Measurements from ENCODE around the gene CDH4.

The CDH4 gene

DNA sequence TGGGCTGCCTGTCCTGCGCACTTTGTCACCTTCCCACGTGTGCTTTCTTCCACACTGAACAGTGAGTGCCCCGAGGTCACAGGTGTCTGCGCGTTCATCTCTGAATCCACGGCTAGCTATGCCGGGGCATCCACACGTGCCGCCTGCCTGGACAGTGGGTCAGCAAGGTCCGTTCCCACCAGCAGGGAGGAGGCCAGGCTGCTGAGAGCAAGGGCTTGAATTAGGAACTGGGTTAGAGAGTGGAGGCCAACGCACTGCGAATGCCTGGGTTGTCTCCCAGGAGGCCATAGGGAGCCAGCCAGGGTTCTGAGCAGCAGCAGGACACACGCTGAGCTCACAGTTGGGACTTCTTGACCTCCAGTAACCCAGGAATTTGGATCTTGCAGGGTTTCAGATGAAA is 565.5 kb downstream of the CDH4 start:
- Mint-ChIP-seq H3K27me3 (ENCODE audit: low read depth) (no peaks in the 10 kb centered on the region), H3K4me3 (no peak overlapping the region), H3K27ac (no peak overlapping the region), H3K4me1 (ENCODE audit: low read depth) (no peaks in the 10 kb centered on the region), H3K36me3 (ENCODE audit: low read depth) (no peaks in the 10 kb centered on the region), H3K9me3 (no peaks in the 10 kb centered on the region)
- DNase-seq (ENCODE audit: low spot score) = no peak

DNA sequence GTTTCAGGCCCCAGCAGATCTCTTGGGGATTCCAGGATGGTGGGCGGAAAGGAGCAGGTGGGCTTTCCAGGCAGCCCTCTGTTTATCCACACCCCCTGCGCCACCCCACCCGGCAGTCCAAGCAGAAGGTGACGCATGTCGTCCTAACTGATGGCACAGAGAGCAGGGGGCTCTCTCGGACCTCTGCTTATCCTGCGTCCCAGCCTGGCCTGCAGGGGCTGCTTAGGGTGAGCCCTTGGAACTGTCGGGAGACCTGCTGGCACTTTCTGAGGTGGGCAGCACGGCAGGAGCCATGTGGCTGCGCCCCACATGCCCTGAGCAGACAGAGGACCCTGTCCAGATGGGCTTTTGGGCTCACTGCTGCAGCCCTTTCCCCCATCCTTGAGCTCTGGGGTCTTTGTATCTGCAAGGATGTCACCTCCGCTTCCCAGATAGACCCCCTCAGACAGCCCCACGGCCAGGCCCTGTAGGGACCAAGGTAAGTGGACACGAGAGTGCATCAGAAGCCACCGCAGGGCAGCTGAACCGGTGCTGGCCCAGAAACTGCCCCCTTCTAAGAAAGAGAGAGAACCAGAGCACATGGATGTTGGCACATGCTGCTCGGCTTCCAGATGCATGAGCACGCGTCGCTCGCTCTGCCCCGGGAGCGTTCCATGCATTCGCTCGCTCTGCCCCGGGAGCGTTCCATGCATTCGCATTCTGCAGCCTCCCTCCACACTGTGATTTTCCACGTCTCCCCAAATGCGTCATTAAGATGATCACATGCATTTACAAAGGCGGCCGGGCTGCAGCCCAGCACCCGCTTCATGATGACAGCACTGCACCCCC is 566.9 kb downstream of the CDH4 start:
- Mint-ChIP-seq H3K9me3 (peaks cover 5% of the 10 kb centered on the region), H3K4me3 (no peak overlapping the region), H3K27ac (no peak overlapping the region), H3K27me3 (ENCODE audit: low read depth) (no peaks in the 10 kb centered on the region), H3K4me1 (ENCODE audit: low read depth) (no peaks in the 10 kb centered on the region), H3K36me3 (ENCODE audit: low read depth) (no peaks in the 10 kb centered on the region)
- DNase-seq (ENCODE audit: low spot score) = no peak

DNA sequence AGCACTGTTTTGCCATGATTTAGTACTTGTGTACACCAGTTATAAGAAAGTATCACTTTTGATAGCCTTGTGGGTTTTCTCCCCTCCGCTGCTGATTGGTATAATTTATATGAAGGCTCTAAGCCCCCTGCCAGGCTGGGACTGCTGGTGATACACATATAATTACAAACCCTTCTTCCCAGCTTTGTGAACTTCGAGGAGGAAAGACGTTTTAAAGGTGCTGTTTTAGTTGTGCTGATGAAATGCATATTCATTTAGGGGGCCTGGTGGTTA is 567.4 kb downstream of the CDH4 start:
- no peaks in the 10 kb centered on the region for H3K4me1 Mint-ChIP-seq (ENCODE audit: low read depth)
- no peaks in the 10 kb centered on the region for H3K36me3 Mint-ChIP-seq (ENCODE audit: low read depth)
- H3K4me3 Mint-ChIP-seq = no peak overlapping the region
- no peaks in the 10 kb centered on the region for H3K27me3 Mint-ChIP-seq (ENCODE audit: low read depth)
- DNase-seq (ENCODE audit: low spot score) = no peak
- peaks cover 5% of the 10 kb centered on the region for H3K9me3 Mint-ChIP-seq
- H3K27ac Mint-ChIP-seq = no peak overlapping the region

DNA sequence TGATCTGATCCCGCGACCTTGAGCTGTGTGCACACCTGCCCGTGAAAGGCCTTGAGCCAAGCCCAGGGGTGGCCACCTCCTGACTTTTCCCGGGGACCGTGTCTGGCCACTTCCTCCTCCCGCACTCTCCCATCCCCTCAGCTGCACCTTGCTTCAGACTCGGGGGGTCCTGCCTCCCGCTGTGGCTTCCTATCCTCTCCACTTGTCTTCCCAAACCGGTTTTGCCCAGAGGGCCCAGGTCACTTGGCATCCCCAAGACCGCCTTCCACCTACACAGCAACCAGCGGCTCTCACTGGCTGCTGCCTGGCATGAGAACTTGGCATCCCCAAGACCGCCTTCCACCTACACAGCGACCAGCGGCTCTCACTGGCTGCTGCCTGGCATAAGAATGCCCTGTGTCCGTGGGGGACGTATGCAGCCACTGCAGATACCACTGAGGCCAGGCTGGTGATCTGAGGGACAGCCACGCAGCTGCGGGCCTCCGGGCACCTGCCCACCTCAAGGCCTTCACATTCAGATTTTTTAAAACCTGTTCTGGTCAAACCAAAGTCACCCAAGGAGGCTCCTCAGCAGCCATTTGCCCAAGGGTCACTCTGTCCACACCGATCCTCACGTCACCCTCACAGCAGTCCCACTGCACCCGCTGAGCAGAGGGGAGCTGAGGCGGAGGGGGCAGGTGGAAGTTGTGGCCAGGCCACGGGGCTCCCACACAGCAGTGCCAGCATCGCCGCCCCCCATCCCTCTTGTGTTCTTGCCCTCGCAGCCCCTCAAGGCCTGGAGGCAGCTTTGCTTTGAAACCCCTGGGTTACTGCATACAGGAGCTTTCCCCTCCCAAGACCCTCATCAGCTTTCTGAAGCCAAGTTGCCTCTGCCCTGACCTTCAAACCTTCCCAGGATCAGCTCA is 568.1 kb downstream of the CDH4 start:
- Mint-ChIP-seq H3K4me1 (ENCODE audit: low read depth) (no peaks in the 10 kb centered on the region), H3K36me3 (ENCODE audit: low read depth) (no peaks in the 10 kb centered on the region), H3K27ac (no peak overlapping the region), H3K27me3 (ENCODE audit: low read depth) (no peaks in the 10 kb centered on the region), H3K9me3 (peaks cover 5% of the 10 kb centered on the region), H3K4me3 (no peak overlapping the region)
- DNase-seq (ENCODE audit: low spot score) = no peak

DNA sequence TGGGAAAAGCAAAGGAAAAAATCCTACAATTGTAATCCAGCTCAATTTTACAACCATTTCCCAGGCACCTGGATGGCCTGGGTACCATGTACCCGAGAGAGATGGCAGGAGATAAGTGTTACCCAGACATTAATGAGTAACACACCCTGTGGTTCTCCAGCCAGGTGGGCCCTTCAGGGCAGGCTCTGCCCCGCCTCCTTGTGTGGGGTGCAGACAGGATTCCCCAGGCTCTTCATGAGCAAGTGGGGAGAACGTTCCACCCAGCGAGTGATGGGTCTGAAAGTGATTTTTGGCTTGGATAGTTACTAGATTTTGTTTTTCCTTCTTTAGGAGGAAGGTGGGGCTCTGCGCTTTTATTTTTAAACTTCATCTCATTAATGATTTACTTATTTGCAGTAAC is 569.7 kb downstream of the CDH4 start:
- no peak overlapping the region for H3K27ac Mint-ChIP-seq
- H3K36me3 Mint-ChIP-seq (ENCODE audit: low read depth) = no peaks in the 10 kb centered on the region
- H3K27me3 Mint-ChIP-seq (ENCODE audit: low read depth) = no peaks in the 10 kb centered on the region
- H3K9me3 Mint-ChIP-seq = peaks cover 5% of the 10 kb centered on the region
- no peaks in the 10 kb centered on the region for H3K4me1 Mint-ChIP-seq (ENCODE audit: low read depth)
- H3K4me3 Mint-ChIP-seq = no peak overlapping the region
- no peak for DNase-seq (ENCODE audit: low spot score)

DNA sequence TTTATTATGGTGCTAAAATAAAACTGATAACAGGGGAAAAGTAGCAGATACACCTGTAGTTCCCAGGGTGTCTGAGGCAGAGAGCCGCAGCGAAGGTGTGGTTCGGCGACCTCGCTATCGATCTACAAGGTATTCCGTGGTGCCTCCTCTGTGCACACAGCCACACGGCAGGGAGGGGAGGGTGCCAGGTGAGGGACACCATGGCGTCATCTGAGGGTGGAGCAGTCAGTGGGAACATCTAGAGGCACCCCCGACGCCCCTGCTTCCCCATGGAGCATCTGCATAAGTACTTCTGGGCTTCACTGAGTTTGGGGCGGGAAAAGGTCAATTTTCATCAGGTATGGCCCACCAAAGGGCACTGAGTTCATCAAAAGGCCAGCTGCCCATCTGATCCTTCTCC is 570.3 kb downstream of the CDH4 start:
- DNase-seq (ENCODE audit: low spot score) = no peak
- H3K27me3 Mint-ChIP-seq (ENCODE audit: low read depth) = no peaks in the 10 kb centered on the region
- no peaks in the 10 kb centered on the region for H3K4me1 Mint-ChIP-seq (ENCODE audit: low read depth)
- H3K4me3 Mint-ChIP-seq = no peak overlapping the region
- no peaks in the 10 kb centered on the region for H3K36me3 Mint-ChIP-seq (ENCODE audit: low read depth)
- peaks cover 5% of the 10 kb centered on the region for H3K9me3 Mint-ChIP-seq
- no peak overlapping the region for H3K27ac Mint-ChIP-seq

DNA sequence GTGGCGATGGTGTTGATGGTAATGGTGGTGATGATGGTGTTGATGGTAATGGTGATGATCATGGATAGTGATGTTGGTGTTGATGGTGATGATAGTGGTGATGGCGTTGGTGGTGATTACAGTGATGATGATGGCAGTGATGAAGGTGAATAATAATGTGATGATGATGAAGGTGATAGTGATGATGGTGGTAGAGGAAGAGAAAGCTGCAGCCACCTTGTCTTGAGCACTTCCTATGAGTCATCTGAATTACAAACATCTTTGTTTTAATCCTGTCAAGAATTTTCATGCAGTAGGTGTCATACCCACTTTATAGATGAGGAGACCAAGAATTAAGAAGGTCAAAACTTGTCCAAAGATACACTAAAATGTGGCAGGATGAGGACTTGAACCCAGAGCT is 571.2 kb downstream of the CDH4 start:
- H3K27ac Mint-ChIP-seq = no peak overlapping the region
- H3K9me3 Mint-ChIP-seq = peaks cover 5% of the 10 kb centered on the region
- H3K4me1 Mint-ChIP-seq (ENCODE audit: low read depth) = no peaks in the 10 kb centered on the region
- H3K27me3 Mint-ChIP-seq (ENCODE audit: low read depth) = no peaks in the 10 kb centered on the region
- no peaks in the 10 kb centered on the region for H3K36me3 Mint-ChIP-seq (ENCODE audit: low read depth)
- DNase-seq (ENCODE audit: low spot score) = no peak
- H3K4me3 Mint-ChIP-seq = no peak overlapping the region

DNA sequence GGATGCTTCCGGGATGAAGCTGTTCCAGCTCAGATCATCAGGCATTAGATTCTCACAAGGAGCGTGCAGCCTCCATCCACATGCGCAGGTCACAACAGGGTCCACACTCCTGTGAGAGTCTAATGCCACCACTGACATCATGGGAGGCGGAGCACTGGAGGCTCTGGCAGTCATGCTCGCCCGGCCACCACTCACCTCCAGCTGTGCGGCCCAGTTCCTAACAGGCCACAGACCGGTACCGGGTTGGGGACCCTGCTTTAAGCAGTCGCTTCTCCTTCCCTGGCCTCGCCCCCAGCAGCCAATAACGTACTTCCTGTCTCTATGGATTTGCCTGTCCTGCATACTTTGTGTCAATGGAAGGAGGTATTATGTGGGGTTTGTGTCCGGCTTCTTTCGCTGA is 576.8 kb downstream of the CDH4 start:
- no peak for DNase-seq (ENCODE audit: low spot score)
- H3K27ac Mint-ChIP-seq = no peak overlapping the region
- no peak overlapping the region for H3K4me3 Mint-ChIP-seq
- H3K27me3 Mint-ChIP-seq (ENCODE audit: low read depth) = no peaks in the 10 kb centered on the region
- H3K36me3 Mint-ChIP-seq (ENCODE audit: low read depth) = no peaks in the 10 kb centered on the region
- H3K4me1 Mint-ChIP-seq (ENCODE audit: low read depth) = no peaks in the 10 kb centered on the region
- no peaks in the 10 kb centered on the region for H3K9me3 Mint-ChIP-seq

DNA sequence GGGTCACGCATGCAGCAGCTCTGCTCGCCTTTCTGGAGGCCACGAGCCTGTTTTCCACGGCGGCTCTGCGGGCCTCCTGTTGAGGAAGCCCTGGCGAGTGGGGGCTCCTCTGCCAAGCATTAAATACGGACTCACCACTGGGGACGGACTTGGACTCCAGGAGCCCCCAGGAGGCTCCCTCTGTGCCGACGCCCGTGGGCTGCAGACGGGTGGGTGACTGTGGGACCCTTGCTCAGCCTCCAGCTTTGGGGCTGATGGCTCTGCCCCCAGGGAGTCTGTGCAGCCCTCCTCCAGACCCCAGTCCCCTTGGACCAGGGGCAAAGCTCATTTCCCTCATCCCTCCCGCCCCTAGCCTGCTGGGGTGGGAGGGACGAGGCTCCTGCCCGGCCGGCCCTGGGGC is 577.5 kb downstream of the CDH4 start:
- no peak overlapping the region for H3K27ac Mint-ChIP-seq
- no peaks in the 10 kb centered on the region for H3K9me3 Mint-ChIP-seq
- DNase-seq (ENCODE audit: low spot score) = no peak
- no peaks in the 10 kb centered on the region for H3K4me1 Mint-ChIP-seq (ENCODE audit: low read depth)
- no peak overlapping the region for H3K4me3 Mint-ChIP-seq
- no peaks in the 10 kb centered on the region for H3K36me3 Mint-ChIP-seq (ENCODE audit: low read depth)
- H3K27me3 Mint-ChIP-seq (ENCODE audit: low read depth) = no peaks in the 10 kb centered on the region

DNA sequence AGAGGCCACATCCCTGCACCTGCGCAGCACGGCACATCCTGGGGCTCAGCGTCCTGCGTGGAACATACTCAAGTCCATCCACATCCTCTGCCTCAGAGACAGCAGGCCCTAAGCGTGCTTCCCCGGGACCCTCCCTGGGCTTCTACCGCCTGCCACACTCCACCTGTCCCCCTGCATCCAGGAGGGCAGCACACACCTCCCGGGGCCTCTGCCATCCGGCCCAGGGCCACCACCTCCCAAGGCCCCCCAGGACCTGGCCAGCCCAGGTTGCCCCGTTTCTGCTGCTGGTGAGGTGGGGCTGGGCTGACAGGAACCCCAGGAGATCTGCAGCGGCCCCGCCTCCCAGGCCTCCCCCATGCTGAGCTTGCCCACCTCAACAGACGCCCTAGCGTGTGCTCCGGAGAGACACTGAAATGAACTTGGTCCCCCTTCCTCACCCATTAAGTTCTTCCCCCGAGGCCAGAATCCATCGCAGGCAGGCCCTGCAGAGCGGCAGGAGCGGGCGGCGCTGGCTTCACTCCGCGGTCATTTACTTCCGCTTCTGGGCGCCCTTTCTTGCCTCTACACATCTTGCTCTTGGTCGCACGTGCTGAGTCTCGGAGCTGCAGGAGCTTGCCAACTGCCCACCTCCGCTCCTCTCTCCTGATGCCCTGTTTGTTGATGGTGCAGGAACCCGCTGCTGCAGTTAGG is 578.3 kb downstream of the CDH4 start:
- no peak overlapping the region for H3K27ac Mint-ChIP-seq
- H3K36me3 Mint-ChIP-seq (ENCODE audit: low read depth) = no peaks in the 10 kb centered on the region
- no peak for DNase-seq (ENCODE audit: low spot score)
- H3K9me3 Mint-ChIP-seq = no peaks in the 10 kb centered on the region
- H3K27me3 Mint-ChIP-seq (ENCODE audit: low read depth) = no peaks in the 10 kb centered on the region
- no peaks in the 10 kb centered on the region for H3K4me1 Mint-ChIP-seq (ENCODE audit: low read depth)
- no peak overlapping the region for H3K4me3 Mint-ChIP-seq

DNA sequence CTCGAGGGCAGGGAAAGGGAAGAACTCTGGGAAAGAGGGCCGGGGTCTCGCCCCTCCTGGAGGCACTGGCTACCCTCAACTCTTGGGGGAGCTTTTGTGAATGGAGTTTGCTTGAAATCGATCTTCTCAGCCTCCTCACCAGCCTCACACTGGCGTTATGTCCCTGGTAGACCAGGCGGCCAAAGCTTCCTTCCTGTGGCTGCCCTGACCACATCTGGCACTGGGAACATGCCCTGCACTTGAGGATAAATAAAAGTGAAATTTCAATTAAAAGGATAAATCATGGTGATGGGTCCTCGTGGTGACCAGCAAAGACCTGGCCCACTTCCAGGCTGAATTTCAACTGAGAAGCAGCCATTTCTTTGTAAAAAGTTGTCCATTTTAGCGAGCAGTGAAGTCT is 578.9 kb downstream of the CDH4 start:
- H3K9me3 Mint-ChIP-seq = no peaks in the 10 kb centered on the region
- H3K27ac Mint-ChIP-seq = no peak overlapping the region
- H3K27me3 Mint-ChIP-seq (ENCODE audit: low read depth) = no peaks in the 10 kb centered on the region
- DNase-seq (ENCODE audit: low spot score) = no peak
- H3K4me1 Mint-ChIP-seq (ENCODE audit: low read depth) = no peaks in the 10 kb centered on the region
- no peaks in the 10 kb centered on the region for H3K36me3 Mint-ChIP-seq (ENCODE audit: low read depth)
- no peak overlapping the region for H3K4me3 Mint-ChIP-seq

DNA sequence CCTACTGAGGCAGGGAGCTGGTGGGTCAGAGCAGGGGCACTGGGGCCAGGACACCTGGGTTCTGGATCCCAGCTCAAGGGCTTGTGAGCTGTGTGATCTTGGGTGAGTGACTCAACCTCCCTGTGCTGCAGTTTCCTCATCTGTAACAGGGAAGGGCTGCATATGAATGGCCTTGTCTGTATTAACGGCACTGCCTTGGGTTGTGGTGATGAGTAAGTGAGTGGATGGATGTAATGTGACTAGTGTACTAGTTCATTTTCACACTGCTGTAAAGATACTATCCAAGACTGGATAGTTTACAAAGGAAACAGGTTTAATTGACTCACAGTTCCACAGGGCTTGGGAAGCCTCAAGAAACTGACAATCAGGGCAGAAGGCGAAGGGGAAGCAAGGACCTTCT is 580.1 kb downstream of the CDH4 start:
- H3K36me3 Mint-ChIP-seq (ENCODE audit: low read depth) = no peaks in the 10 kb centered on the region

DNA sequence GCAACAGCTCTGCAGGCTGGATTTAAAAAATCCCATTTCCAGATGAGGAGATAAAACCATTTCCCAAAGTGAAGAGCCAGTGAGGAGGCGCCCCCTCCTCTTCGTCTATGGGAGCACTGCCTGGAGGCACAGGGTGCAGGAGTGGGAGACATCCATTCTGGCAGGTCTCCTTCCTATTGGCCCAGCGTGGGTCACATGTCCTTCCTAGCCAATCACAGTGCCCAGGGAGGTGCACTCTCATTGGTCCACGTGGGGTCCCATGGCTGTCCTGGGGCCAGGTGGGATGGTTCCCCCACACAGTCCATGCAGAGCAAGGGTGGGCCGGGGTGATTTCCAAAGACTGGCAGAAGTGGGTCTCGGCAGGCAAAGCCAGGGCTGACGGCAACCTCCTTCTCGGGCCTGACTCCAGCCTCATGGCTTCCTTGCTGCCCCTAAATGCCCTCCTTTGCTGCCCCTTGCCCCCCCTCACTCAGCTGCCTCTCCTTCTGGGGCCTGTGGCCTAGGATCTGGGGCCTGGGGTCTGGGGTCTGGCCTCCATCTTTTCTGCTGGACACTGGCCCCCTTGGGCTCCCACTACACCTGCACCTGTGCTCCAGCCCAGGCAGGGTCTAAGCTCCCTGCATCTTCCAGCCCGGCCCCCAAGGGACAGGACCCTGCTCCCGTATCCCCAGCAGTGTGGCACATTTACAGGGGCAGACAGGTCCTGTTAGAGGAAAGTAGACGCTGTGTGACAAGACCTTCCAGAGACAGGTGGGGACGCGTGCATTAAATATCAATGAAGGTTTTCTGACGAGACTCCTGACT is 581.9 kb downstream of the CDH4 start:
- H3K9me3 Mint-ChIP-seq = no peaks in the 10 kb centered on the region
- no peaks in the 10 kb centered on the region for H3K4me1 Mint-ChIP-seq (ENCODE audit: low read depth)
- H3K4me3 Mint-ChIP-seq = no peak overlapping the region
- no peaks in the 10 kb centered on the region for H3K36me3 Mint-ChIP-seq (ENCODE audit: low read depth)
- H3K27me3 Mint-ChIP-seq (ENCODE audit: low read depth) = no peaks in the 10 kb centered on the region
- H3K27ac Mint-ChIP-seq = no peak overlapping the region
- no peak for DNase-seq (ENCODE audit: low spot score)

More for the DNA sequence above, 580.1 kb downstream of the CDH4 start:
- Mint-ChIP-seq H3K4me3 (no peak overlapping the region), H3K27ac (no peak overlapping the region), H3K4me1 (ENCODE audit: low read depth) (no peaks in the 10 kb centered on the region), H3K27me3 (ENCODE audit: low read depth) (no peaks in the 10 kb centered on the region), H3K9me3 (no peaks in the 10 kb centered on the region)
- no peak for DNase-seq (ENCODE audit: low spot score)
